AG04449 (cell line): ENCODE data around the gene GSE1.

Experiments
- CTCF ChIA-PET: fragments of 350-600 bp; formaldehyde crosslinking; extraction: SDS; loops from one replicate; lab custom pipeline; 2021; ENCODE audit warnings: antibody characterized with exemption; lab: Yijun Ruan, JAX
- POLR2A ChIA-PET: fragments of 400-600, 350-600 bp; formaldehyde crosslinking; extraction: SDS; loops from one replicate; lab custom pipeline; 2020; ENCODE audit warnings: antibody characterized with exemption, inconsistent platforms; lab: Yijun Ruan, JAX
- DNase-seq: peaks from one replicate; pipeline ENCODE4 v3.0.0-alpha.2; 2010; ENCODE audit warnings: low read depth, low spot score
- H3K4me3 ChIP-seq: 2 replicates; pipeline ENCODE4 v1.5.1; 2011; ENCODE audit warnings: low read depth, mild to moderate bottlenecking, control low read depth, low read length
- TF ChIP-seq, protein P1 (sequence below): IDR thresholded peaks from one replicate; pipeline ENCODE4 v1.5.1; 2011; ENCODE audit warnings: mild to moderate bottlenecking, moderate library complexity, low read length, control low read depth, inconsistent platforms; ENCODE audit not compliant: insufficient read depth; ENCODE audit errors: missing control alignments

The GSE1 gene

DNA sequence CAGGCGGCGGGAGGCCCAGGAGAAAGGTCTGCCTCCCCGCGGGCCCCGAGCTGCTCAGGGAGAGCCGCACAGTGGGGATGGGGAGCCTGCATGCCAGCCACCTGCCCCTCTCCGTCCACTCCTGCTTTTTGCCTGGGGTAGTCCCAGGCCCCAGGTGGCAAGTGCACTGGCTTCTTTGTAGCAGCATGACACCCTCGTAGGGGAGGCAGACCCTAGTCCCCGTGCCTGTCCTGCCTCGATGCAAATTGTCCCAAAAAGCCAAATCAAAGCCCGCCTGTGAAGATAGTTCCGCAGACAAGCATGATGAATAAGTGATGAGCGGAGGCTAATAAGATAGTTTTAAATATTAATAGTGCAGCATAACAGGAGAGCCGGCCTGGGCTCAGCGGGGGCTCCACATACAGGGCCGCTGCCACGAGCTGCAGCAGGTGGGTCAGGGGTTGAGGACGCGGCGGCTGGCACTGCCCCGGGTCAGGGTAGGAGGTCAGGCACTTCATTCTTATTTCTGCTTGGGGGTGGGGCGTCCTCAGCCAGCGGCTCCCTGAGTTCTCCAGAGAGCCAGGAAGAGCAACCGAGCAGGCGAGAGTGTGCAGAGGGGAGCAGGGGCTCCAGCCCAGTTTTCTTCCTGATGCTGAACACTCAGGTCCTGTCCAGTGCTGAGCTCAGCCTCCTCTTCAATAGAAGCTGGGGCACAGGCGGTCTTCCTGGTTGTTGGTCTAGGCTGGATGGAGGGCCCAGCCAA lies 48.8 kb downstream of the GSE1 start:
- no peak overlapping the region for H3K4me3 ChIP-seq
- no peak for DNase-seq
- ChIA-PET POLR2A (no interaction called here), CTCF (interaction anchor here (1.2 to 9.4 kb wide), 5 partner anchors 15 to 408 kb away, joined by 3 to 145 read pairs (median 5); no protein-coding TSS in a partner anchor)
- TF ChIP-seq, protein P1, sequence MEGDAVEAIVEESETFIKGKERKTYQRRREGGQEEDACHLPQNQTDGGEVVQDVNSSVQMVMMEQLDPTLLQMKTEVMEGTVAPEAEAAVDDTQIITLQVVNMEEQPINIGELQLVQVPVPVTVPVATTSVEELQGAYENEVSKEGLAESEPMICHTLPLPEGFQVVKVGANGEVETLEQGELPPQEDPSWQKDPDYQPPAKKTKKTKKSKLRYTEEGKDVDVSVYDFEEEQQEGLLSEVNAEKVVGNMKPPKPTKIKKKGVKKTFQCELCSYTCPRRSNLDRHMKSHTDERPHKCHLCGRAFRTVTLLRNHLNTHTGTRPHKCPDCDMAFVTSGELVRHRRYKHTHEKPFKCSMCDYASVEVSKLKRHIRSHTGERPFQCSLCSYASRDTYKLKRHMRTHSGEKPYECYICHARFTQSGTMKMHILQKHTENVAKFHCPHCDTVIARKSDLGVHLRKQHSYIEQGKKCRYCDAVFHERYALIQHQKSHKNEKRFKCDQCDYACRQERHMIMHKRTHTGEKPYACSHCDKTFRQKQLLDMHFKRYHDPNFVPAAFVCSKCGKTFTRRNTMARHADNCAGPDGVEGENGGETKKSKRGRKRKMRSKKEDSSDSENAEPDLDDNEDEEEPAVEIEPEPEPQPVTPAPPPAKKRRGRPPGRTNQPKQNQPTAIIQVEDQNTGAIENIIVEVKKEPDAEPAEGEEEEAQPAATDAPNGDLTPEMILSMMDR, result no peak

DNA sequence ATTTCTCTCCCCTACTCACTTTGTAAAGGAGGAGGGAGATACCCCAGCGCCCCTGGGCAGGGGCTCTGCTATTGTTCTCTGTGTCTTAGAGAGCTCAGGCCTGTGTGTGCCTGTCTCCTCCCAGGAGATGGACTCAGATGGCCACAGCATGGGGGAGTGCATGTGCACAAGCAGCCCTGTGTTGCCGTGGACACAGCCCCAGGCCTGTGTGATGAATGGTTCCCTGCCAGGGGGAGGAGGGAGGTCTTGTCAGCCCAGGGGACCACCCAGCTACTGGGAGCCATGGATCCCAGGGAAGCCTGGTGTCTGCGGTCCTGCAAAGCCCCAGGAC lies 49.3 kb downstream of the GSE1 start:
- TF ChIP-seq, protein P1, result no peak
- CTCF ChIA-PET, result interaction anchor here (9.2 to 9.4 kb wide), 2 partner anchors 15 to 55 kb away, joined by 85 to 145 read pairs; no protein-coding TSS in a partner anchor
- H3K4me3 ChIP-seq, result no peak overlapping the region
- DNase-seq, result no peak
- POLR2A ChIA-PET, result no interaction called here

DNA sequence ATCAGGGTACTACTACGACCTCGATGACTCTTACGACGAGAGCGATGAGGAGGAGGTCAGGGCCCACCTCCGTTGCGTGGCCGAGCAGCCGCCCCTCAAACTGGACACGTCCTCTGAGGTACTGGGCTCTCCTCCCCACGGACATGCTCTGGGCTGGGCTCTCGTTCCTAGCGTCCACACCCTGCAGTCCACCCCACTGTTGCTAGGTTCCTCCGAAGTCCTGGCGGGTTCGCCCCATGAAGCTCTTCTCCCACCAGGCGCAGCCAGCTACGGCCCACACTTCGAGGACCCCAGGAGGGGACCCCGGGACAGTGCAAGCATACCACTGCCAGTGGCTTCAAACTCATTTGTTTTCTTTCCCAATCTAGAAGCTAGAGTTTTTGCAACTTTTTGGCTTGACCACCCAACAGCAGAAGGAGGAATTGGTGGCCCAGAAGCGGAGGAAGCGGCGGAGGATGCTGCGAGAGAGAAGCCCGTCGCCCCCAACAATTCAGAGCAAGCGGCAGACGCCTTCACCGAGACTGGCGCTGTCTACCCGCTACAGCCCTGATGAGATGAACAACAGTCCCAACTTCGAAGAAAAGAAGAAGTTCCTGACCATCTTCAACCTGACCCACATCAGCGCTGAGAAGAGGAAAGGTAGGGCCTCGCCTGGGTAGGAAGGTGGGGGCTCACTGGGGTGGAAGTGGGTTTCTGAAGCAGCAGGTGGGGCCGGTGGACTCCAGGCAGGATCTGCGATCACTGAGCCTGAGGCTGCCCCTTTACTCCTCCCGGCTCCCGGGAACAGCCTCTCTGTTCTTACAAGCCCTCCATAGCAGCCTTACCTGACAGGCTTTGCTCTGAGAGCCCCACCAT lies 50.1 kb downstream of the GSE1 start:
- TF ChIP-seq, protein P1, result no peak
- ChIA-PET CTCF (interaction anchor here (9.2 to 9.4 kb wide), 2 partner anchors 14 to 55 kb away, joined by 85 to 145 read pairs; no protein-coding TSS in a partner anchor), POLR2A (no interaction called here)
- H3K4me3 ChIP-seq, result no peak overlapping the region
- DNase-seq, result no peak

DNA sequence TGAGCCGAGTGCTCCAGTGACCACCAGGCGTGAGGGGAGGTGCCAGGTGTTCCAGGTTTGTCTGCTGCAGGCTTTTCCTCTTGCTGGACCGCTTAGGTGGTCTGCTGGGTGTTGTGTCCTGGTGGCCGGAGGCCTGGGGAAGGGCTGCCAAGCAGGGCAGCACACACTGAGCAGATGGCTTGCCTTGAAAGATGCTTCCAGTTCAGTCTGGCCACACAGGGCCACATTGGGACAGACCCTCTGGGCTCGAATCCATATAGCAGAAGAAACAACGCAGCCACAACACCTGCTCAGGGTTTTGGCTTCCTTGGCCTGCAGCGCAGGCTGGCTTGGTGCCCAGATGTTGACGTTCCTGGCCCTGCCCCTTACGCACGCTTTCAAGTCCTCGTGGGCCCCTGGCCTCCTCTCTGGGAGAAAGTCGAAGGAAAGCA lies 50.8 kb downstream of the GSE1 start:
- ChIA-PET POLR2A (no interaction called here), CTCF (interaction anchor here (9.2 to 9.4 kb wide), 2 partner anchors 13 to 54 kb away, joined by 85 to 145 read pairs; no protein-coding TSS in a partner anchor)
- H3K4me3 ChIP-seq, result no peak overlapping the region
- TF ChIP-seq, protein P1, result no peak
- no peak for DNase-seq

DNA sequence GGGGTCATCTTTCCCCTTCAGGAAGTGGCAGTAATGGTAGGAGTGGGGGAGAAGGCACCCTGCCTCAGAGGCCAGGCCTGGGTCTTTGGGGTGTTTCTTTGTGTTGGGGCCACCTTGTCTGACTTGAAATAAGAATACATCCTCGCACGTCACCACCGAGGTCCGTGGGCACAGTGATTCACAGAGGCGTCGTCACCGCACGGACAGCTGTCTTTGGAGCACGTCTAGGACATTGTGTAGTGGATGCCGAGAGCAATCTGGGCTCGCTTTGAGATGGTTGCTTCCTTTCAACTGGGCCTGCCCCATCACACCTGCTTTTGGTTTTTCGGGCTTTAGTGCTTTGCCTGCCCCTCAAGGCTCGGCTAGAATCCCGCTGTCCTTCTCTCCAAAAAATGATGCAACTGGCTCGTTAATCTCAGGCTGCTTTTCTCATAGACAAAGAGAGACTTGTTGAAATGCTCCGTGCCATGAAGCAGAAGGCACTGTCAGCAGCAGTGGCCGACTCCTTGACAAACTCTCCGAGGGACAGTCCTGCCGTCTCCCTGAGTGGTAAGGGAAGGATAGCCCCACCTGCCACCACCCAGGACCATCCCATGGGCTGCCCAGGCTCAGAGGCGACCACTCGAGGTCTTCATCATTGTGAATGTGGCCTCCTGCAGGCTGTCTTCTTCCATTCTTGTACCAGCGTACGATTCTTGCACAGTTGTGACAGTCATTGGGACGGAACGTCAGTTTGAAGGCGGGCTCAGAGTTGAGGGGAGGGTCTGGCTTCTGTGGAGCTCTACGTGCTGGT lies 51.7 kb downstream of the GSE1 start:
- POLR2A ChIA-PET, result no interaction called here
- no peak for DNase-seq
- TF ChIP-seq, protein P1, result no peak
- no peak overlapping the region for H3K4me3 ChIP-seq
- CTCF ChIA-PET, result interaction anchor here (1.7 to 9.4 kb wide), 3 partner anchors 11 to 53 kb away, joined by 6 to 145 read pairs (median 85); no protein-coding TSS in a partner anchor
